Measurements from ENCODE around the gene PIP5KL1.

PIP5KL1 gene

DNA sequence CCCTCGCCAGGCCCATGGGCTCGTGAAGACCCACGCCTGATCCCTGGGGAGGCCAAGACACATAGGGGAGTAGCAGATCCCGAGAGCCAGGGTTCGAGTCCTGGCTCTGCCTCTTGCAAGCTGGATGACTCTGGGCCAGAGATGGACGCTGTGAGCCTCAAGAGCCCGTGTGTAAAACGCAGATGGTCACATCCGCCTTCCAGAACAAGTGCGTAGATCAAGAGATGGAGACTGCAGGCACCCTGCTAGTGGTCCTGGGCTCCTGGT is 22.0 kb downstream of the PIP5KL1 start:
- no peak overlapping the region for H3K4me2 ChIP-seq (ENCODE audit: low read depth, low read length, poor library complexity, severe bottlenecking)

DNA sequence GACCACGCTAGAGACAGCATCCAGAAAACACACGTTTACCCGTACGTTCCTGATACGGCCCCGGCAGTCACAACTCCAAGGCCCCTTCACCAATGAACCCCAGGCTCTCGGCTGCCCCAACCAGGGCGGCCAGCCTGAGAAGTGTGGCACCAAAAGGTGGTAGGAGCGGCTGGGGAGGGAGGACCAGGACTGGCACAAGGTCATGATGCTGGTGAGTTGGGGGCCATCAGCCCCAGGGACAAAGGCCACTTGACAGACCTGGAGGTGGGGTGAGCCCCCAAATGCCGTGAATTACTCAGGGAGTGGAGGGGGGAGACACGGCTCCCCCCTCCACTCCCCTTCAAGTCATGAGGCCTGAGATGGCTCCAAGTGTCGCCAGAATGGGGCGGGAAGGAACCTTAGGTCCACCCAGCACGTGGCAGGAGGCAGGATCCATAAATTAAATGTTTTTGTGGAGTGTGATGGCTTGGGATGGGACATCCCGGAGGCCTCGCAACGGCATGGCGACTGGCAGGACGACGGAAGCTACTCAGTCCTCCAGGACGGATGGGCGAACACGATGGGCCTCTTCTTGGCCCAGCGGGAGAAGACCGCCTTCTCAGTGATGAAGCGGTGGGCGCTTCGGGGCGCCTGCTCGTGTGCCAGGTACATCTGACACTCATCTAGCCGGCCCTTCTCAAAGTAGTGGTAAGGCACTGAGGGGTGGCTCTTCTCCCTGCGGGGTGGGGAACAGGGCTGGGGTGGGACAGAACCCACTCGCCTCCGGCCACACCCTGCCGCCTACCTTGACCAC is 22.5 kb downstream of the PIP5KL1 start:
- Histone ChIP-seq H3K79me2 (ENCODE audit: insufficient read depth, low read length) (no peaks in the 10 kb centered on the region), H3K9ac (ENCODE audit: low read length) (no peak overlapping the region), H3K9me2 (replicated peaks; ENCODE audit: insufficient read depth, low read length) (no peaks in the 10 kb centered on the region), H3K27me3 (ENCODE audit: low read length) (no peaks in the 10 kb centered on the region), H2AFZ (ENCODE audit: low read depth, low read length, severe bottlenecking) (no peak overlapping the region), H3K27ac (ENCODE audit: low read depth, low read length) (no peak overlapping the region), H4K20me1 (ENCODE audit: low read depth, low read length) (no peaks in the 10 kb centered on the region), H3F3A (ENCODE audit: insufficient read depth) (no peaks in the 10 kb centered on the region), H3K4me2 (ENCODE audit: low read depth, low read length, poor library complexity, severe bottlenecking) (no peak overlapping the region), H3K4me3 (ENCODE audit: insufficient read depth, low read length, poor library complexity, severe bottlenecking) (no peak overlapping the region), H3K9me3 (ENCODE audit: insufficient read depth, low read length) (no peaks in the 10 kb centered on the region), H3K36me3 (ENCODE audit: low read length) (no peaks in the 10 kb centered on the region)
- TF ChIP-seq EZH2phosphoT487 (conservative IDR thresholded peaks at IDR 0.05; ENCODE audit: low read length), result no peak
- TF ChIP-seq, protein P1, sequence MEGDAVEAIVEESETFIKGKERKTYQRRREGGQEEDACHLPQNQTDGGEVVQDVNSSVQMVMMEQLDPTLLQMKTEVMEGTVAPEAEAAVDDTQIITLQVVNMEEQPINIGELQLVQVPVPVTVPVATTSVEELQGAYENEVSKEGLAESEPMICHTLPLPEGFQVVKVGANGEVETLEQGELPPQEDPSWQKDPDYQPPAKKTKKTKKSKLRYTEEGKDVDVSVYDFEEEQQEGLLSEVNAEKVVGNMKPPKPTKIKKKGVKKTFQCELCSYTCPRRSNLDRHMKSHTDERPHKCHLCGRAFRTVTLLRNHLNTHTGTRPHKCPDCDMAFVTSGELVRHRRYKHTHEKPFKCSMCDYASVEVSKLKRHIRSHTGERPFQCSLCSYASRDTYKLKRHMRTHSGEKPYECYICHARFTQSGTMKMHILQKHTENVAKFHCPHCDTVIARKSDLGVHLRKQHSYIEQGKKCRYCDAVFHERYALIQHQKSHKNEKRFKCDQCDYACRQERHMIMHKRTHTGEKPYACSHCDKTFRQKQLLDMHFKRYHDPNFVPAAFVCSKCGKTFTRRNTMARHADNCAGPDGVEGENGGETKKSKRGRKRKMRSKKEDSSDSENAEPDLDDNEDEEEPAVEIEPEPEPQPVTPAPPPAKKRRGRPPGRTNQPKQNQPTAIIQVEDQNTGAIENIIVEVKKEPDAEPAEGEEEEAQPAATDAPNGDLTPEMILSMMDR (IDR thresholded peaks at IDR 0.05; ENCODE audit: insufficient read depth, low read length, poor library complexity, severe bottlenecking), result no peak

More for the DNA sequence above, 22.0 kb downstream of the PIP5KL1 start:
- Histone ChIP-seq H3K4me3 (ENCODE audit: insufficient read depth, low read length, poor library complexity, severe bottlenecking) (no peak overlapping the region), H3F3A (ENCODE audit: insufficient read depth) (no peaks in the 10 kb centered on the region), H3K27me3 (ENCODE audit: low read length) (no peaks in the 10 kb centered on the region), H3K36me3 (ENCODE audit: low read length) (no peaks in the 10 kb centered on the region), H4K20me1 (ENCODE audit: low read depth, low read length) (no peaks in the 10 kb centered on the region), H3K27ac (ENCODE audit: low read depth, low read length) (no peak overlapping the region), H3K9me3 (ENCODE audit: insufficient read depth, low read length) (no peaks in the 10 kb centered on the region), H3K9me2 (replicated peaks; ENCODE audit: insufficient read depth, low read length) (no peaks in the 10 kb centered on the region), H3K9ac (ENCODE audit: low read length) (no peak overlapping the region), H3K79me2 (ENCODE audit: insufficient read depth, low read length) (no peaks in the 10 kb centered on the region), H2AFZ (ENCODE audit: low read depth, low read length, severe bottlenecking) (no peak overlapping the region)
- TF ChIP-seq, protein P1 (IDR thresholded peaks at IDR 0.05; ENCODE audit: insufficient read depth, low read length, poor library complexity, severe bottlenecking), result no peak
- TF ChIP-seq EZH2phosphoT487 (conservative IDR thresholded peaks at IDR 0.05; ENCODE audit: low read length), result no peak

DNA sequence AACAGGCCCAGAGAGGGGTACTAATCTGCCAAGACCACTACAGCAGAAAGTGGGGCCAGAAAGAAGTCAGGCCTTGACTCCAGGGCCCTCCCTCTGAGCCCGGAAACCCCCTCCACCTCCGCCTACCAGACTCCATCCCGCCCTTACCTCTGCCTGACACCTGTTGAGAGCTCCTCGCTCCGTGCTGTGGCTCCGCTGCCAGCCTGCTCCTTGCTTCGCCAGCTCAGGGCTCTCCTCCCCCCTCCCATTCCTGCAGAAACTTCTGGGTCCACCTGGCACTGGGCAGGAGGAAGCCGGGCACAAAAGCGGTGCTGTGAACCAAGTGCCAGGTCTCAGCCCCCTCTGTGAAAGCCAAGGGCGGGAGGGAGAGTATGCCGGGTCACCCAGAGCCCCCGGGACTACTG is 24.8 kb downstream of the PIP5KL1 start:
- no peaks in the 10 kb centered on the region for H3F3A ChIP-seq (ENCODE audit: insufficient read depth)
- H3K4me2 ChIP-seq (ENCODE audit: low read depth, low read length, poor library complexity, severe bottlenecking), result no peak overlapping the region
- no peaks in the 10 kb centered on the region for H3K36me3 ChIP-seq (ENCODE audit: low read length)
- no peak overlapping the region for H3K27ac ChIP-seq (ENCODE audit: low read depth, low read length)
- no peaks in the 10 kb centered on the region for H3K79me2 ChIP-seq (ENCODE audit: insufficient read depth, low read length)
- no peaks in the 10 kb centered on the region for H4K20me1 ChIP-seq (ENCODE audit: low read depth, low read length)
- no peak overlapping the region for H3K4me3 ChIP-seq (ENCODE audit: insufficient read depth, low read length, poor library complexity, severe bottlenecking)
- no peaks in the 10 kb centered on the region for H3K9me3 ChIP-seq (ENCODE audit: insufficient read depth, low read length)
- TF ChIP-seq EZH2phosphoT487 (conservative IDR thresholded peaks at IDR 0.05; ENCODE audit: low read length), result no peak
- TF ChIP-seq, protein P1 (IDR thresholded peaks at IDR 0.05; ENCODE audit: insufficient read depth, low read length, poor library complexity, severe bottlenecking), result no peak
- no peaks in the 10 kb centered on the region for H3K9me2 ChIP-seq (replicated peaks; ENCODE audit: insufficient read depth, low read length)
- H3K9ac ChIP-seq (ENCODE audit: low read length), result no peak overlapping the region
- no peaks in the 10 kb centered on the region for H3K27me3 ChIP-seq (ENCODE audit: low read length)
- no peak overlapping the region for H2AFZ ChIP-seq (ENCODE audit: low read depth, low read length, severe bottlenecking)
